Body of pancreas (tissue), 4 donors: ENCODE measurements around the gene PPM1H. TPM values are rescaled to one million over a fixed set of nuclear protein-coding genes. Genes with fewer than 3 reads are reported as not detected.
"Not testable (repeated sequence)": the region's sequence is repeated elsewhere in the genome, so short reads cannot be mapped to it uniquely, and the experiment has no call there.

Experiments
- ATAC-seq: fragments of 150-250 bp; one replicate; pipeline ENCODE4 v1.9.1; 2016
- DNase-seq, 4 donors: peaks; one replicate each; pipeline ENCODE4 v3.0.0-alpha.2; 2019
- H3K27ac ChIP-seq, 4 donors: fragments of 200-600 bp; sonication (generic); 1 replicate in 3 of 4; 2 replicates in 1 of 4; pipeline versions ENCODE4 v1.5.1 to v1.6.1; 2016 to 2019; ENCODE audit warnings: mild to moderate bottlenecking in 1 of 4, mixed read lengths in 1 of 4, moderate library complexity in 1 of 4
- H3K27me3 ChIP-seq, 2 donors: fragments of 200-600 bp; sonication (generic); one replicate each; pipeline ENCODE4 v1.6.0; 2016; ENCODE audit warnings: mild to moderate bottlenecking in 1 of 2
- H3K36me3 ChIP-seq, 2 donors: fragments of 200-600 bp; sonication (generic); replicated peaks in 1 of 2; 2 replicates each; pipeline ENCODE4 v1.5.1; 2016; ENCODE audit warnings: low read depth in 2 of 2; ENCODE audit not compliant: insufficient read depth in 1 of 2
- H3K4me1 ChIP-seq: fragments of 200-600 bp; sonication (generic); one replicate; pipeline ENCODE4 v1.6.0; 2016
- H3K4me3 ChIP-seq, 2 donors: fragments of 200-600 bp; sonication (generic); 1 replicate in 1 of 2; 2 replicates in 1 of 2; pipeline ENCODE4 v1.5.1; 2016 to 2019
- H3K9me3 ChIP-seq, 3 donors: fragments of 200-600 bp; sonication (generic); 1 replicate in 2 of 3; 2 replicates in 1 of 3; pipeline ENCODE4 v1.5.1; 2016
- POLR2A ChIP-seq, 3 donors: fragments of 450-650 bp; IDR thresholded peaks; one replicate each; pipeline ENCODE4 v1.6.1; 2016; ENCODE audit warnings: antibody characterized with exemption in 3 of 3, mild to moderate bottlenecking in 2 of 3
- WGBS, 2 donors: methylation state at CpG; one replicate each; pipeline ENCODE4 v1.1.5; 2017; 5-methylcytosine and 5-hydroxymethylcytosine counted together
- intact Hi-C: fragments of 100-400 bp; cut with DNase I; formaldehyde crosslinking; loops from one replicate; pipeline ENCODE4 v1.15.1; 2023
- total RNA-seq, 2 donors: library from RNA; depleted of rRNA; stranded (reverse); fragments of >200 nt; gene quantifications; one replicate each; pipeline ENCODE4 v1.1.0, GENCODE V29; 2016
- TF ChIP-seq, protein P1 (sequence below), 7 experiments: fragments of 450-650 bp in 4 of 7; fragments of 200-600 bp in 3 of 7; sonication (generic) in 3 of 7; IDR thresholded peaks; one replicate each; pipeline ENCODE4 v1.5.1; 2016 to 2019; ENCODE audit warnings: antibody characterized with exemption in 7 of 7

Gene PPM1H
- total RNA-seq, 2 donors from 2014 or later, result 4.9 to 6.3 TPM

DNA sequence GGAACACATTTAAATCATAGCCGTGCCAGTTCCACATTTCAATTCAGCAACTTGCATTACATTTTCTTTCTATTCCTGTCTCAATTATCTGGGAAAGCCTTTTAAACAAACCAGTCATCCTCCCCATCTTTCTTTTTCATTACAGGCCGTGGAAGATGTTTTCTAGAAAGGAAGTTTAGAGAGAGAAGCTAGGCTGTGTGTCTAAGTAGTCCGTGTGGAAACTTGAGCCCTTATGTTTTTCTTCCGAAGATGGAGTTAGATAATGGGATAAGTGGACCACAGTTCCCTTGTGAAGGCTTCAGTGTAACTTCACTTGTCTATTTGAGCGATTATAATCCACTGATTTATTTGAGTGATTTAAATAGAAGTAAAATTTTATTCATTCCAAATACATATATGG is 12.4 kb upstream of the PPM1H start:
- ATAC-seq (no peak), DNase-seq (no peak)
- TF ChIP-seq, protein P1, sequence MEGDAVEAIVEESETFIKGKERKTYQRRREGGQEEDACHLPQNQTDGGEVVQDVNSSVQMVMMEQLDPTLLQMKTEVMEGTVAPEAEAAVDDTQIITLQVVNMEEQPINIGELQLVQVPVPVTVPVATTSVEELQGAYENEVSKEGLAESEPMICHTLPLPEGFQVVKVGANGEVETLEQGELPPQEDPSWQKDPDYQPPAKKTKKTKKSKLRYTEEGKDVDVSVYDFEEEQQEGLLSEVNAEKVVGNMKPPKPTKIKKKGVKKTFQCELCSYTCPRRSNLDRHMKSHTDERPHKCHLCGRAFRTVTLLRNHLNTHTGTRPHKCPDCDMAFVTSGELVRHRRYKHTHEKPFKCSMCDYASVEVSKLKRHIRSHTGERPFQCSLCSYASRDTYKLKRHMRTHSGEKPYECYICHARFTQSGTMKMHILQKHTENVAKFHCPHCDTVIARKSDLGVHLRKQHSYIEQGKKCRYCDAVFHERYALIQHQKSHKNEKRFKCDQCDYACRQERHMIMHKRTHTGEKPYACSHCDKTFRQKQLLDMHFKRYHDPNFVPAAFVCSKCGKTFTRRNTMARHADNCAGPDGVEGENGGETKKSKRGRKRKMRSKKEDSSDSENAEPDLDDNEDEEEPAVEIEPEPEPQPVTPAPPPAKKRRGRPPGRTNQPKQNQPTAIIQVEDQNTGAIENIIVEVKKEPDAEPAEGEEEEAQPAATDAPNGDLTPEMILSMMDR (IDR thresholded peaks at IDR 0.05), result no peak
- TF ChIP-seq POLR2A (IDR thresholded peaks at IDR 0.05), result no peak
- no peak overlapping the region for H3K27ac ChIP-seq
- no peaks in the 10 kb centered on the region for H3K27me3 ChIP-seq
- no peak overlapping the region for H3K4me3 ChIP-seq
- H3K9me3 ChIP-seq, result no peaks in the 10 kb centered on the region
- H3K36me3 ChIP-seq, result no peaks in the 10 kb centered on the region
- intact Hi-C loops, result no loop called here
- no peaks in the 10 kb centered on the region for H3K4me1 ChIP-seq
- WGBS, 2 donors, result 76 to 81% methylated on average over 5 of the region's 5 CpGs

DNA sequence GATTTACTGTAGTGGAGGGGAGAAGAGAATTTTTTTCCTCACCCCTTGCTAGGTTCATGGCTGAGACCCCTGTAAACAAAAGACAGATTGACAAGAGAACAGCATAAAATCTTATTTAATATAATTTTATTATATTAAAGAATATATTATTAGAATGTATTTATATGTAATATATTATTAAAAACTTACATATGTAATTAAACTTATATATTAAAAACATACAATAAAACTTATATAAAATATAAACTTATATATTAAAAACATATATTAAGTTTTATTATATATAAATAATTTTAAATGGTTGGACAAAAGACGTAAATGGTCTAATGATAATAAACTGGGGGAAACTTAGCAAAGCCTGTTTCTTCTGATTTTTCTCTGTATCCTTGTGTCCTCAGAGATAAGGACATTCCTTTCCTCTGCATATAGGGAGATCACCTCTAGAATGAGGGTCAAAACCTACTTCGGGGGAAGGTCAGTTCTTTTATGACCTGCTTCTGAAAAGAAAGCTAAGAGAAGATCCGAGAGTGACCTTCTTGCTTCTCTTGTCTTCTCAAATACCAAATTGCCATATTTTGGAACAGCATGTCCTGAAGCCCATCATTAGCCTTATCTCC is 8.9 kb upstream of the PPM1H start:
- no peak for TF ChIP-seq POLR2A (IDR thresholded peaks at IDR 0.05)
- TF ChIP-seq, protein P1 (IDR thresholded peaks at IDR 0.05), result no peak
- Histone ChIP-seq H3K36me3 (no peaks in the 10 kb centered on the region), H3K27me3 (no peaks in the 10 kb centered on the region), H3K9me3 (no peaks in the 10 kb centered on the region), H3K4me3 (no peak overlapping the region), H3K4me1 (no peaks in the 10 kb centered on the region), H3K27ac (no peak overlapping the region)
- DNase-seq (no peak), ATAC-seq (no peak)
- intact Hi-C loops, result no loop called here
- 66 to 67% methylated on average over 3 of the region's 3 CpGs for WGBS, 2 donors

DNA sequence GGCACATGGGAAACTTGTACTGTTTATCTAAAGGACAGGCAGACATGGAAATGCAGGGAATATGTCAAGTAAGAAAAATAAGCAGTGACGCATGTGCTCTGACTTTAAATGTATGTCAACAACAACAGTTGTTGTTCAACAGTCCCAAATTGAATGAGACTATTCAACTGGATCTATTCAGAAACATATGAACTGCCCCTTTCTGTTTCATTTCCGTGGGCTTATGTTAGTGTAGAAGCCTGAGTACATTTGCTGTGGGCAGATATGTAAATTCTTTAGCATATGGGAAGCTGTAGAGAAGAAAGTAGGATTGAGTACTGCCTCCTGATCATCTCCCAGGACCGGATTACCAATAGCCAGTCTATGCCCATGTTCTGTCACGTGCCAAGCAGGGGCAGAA is 7.4 kb upstream of the PPM1H start:
- H3K27me3 ChIP-seq, H3K36me3 ChIP-seq, ATAC-seq, DNase-seq, H3K4me1 ChIP-seq, H3K4me3 ChIP-seq, H3K27ac ChIP-seq, H3K9me3 ChIP-seq, intact Hi-C loops: not testable (repeated sequence)
- 75 to 83% methylated on average over 4 of the region's 4 CpGs for WGBS, 2 donors

DNA sequence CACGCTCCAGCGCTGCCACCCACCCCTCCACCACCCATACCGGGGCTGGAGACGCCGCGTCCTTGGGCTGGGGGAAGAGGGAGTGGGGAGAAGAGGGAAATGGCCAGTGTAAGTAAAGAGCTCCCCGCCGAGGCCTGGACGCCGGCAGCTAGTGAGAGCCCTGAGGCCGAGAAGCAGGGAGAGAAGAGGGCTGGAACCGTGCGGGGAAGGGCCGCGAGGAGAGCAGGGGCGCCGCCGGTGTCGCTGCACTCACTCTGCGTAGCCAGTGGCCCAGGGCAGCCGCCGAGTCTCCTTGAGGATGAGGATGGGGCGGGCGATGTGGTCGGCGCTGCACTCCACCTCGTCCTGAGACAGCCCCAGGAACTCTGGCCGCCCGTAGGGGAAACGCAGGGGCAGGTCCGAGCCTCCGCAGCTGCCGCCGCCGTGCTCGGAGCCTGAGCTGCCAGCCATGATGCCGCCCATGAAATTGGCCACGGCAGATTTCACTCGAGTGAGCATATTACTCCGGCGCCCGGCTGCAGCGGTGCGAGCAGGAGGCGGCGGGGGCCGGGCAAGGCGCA is 631 bp downstream of the PPM1H start:
- TF ChIP-seq, protein P1 (IDR thresholded peaks at IDR 0.05), result no peak
- TF ChIP-seq POLR2A (IDR thresholded peaks at IDR 0.05), result no peak
- H3K9me3 ChIP-seq, result no peaks in the 10 kb centered on the region
- DNase-seq, result peak; percentile 20 to 50 (median 35)
- intact Hi-C loops, result no loop called here
- 0% methylated on average over 8 to 48 of the region's 48 CpGs for WGBS, 2 donors
- peak overlapping the region; percentile 25 to 77 (median 70) for H3K27ac ChIP-seq
- H3K4me1 ChIP-seq, result peaks cover 19% of the 10 kb centered on the region
- H3K36me3 ChIP-seq, result no peaks in the 10 kb centered on the region
- H3K27me3 ChIP-seq, result no peaks in the 10 kb centered on the region
- peak; percentile 27 for ATAC-seq
- peak overlapping the region; percentile 43 to 89 for H3K4me3 ChIP-seq

DNA sequence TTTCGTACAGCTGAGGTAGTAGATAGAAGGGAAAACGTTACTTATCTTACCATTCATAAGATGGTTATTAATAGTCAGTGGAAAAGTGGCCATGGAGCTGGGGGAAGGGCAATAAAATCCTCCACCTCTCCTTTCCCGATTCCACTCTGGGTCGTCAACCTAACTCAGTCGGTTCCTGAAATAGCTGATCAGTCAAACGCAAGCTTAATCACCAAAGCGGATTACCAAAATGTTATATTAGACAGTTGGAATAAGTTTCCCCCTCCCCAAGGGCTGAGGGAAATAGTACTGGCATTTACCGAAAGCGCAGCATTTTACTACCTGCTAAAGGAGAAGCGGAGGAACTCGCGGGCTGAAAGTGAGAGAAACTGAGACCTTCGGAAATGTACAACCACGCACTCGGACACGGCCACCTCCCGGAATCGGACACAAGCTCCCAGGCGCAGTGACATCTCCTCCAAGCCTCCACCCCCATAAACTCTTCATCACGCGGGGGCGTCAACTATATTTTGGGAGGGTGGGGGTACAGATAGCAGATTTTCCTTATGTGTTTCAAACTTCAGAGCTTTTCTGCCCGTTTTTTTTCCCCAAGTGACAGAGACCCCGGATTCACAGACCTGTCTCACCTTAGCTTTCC is 1.2 kb downstream of the PPM1H start:
- Histone ChIP-seq H3K36me3 (no peaks in the 10 kb centered on the region), H3K27ac (peak overlapping the region in 3 of 4 donors; percentile 69 to 77 (median 70)), H3K4me1 (peaks cover 19% of the 10 kb centered on the region), H3K9me3 (no peaks in the 10 kb centered on the region), H3K27me3 (no peaks in the 10 kb centered on the region), H3K4me3 (peak overlapping the region; percentile 43 to 89)
- WGBS, 2 donors, result 0% methylated on average over 24 of the region's 24 CpGs
- TF ChIP-seq POLR2A (IDR thresholded peaks at IDR 0.05), result no peak
- TF ChIP-seq, protein P1 (IDR thresholded peaks at IDR 0.05), result no peak
- intact Hi-C loops, result no loop called here
- ATAC-seq (no peak), DNase-seq (peak in 2 of 4 donors; percentile 16 to 19)
